ENCODE measurements around the gene DACH1.

Gene DACH1

GRCh38 chr13:71474936-71475335 lies 392.1 kb downstream of the DACH1 start:
- Histone ChIP-seq H3K4me1 (ENCODE audit: control insufficient read depth in 5 of 5, insufficient read depth in 5 of 5, low read length in 5 of 5) (no peaks in the 10 kb centered on the region), H3K27ac (ENCODE audit: low read depth, low read length) (no peak overlapping the region), H3K36me3 (ENCODE audit: control insufficient read depth in 5 of 5, insufficient read depth in 5 of 5, low read length in 5 of 5) (no peaks in the 10 kb centered on the region), H3K4me3 (ENCODE audit: low read depth in 1 of 5, low read length in 5 of 5) (no peak overlapping the region), H3K9me3 (ENCODE audit: control insufficient read depth in 5 of 5, low read length in 5 of 5) (no peaks in the 10 kb centered on the region), H3K27me3 (ENCODE audit: control insufficient read depth in 5 of 5, insufficient read depth in 4 of 5, low read length in 5 of 5) (no peaks in the 10 kb centered on the region), H3K9ac (ENCODE audit: low read length in 5 of 5) (no peak overlapping the region)

DNA sequence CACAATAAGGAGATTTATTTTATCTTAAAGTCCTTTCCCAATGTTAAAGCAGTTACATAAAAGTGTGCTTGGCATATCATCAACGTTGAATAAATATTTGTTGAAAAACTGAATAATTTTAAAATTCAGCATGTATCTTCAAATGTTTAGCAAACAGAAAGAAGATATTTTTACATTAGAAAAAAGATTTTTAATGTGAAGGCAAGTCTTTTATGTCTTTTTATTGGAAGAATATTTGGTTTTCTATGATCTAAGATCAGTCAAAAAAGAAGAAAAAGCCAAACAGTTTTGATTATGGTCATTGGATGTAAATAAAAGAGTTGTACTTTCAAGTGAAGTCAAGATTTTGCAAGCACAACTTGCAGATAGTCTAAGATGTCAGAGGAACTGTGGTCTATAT lies 397.4 kb downstream of the DACH1 start:
- no peaks in the 10 kb centered on the region for H3K9me3 ChIP-seq (ENCODE audit: control insufficient read depth in 5 of 5, low read length in 5 of 5)
- H3K36me3 ChIP-seq (ENCODE audit: control insufficient read depth in 5 of 5, insufficient read depth in 5 of 5, low read length in 5 of 5), result no peaks in the 10 kb centered on the region
- no peak overlapping the region for H3K27ac ChIP-seq (ENCODE audit: low read depth, low read length)
- no peak overlapping the region for H3K9ac ChIP-seq (ENCODE audit: low read length in 5 of 5)
- no peak overlapping the region for H3K4me3 ChIP-seq (ENCODE audit: low read depth in 1 of 5, low read length in 5 of 5)
- H3K27me3 ChIP-seq (ENCODE audit: control insufficient read depth in 5 of 5, insufficient read depth in 4 of 5, low read length in 5 of 5), result no peaks in the 10 kb centered on the region
- peaks cover 0 to under 1% (median 0%) of the 10 kb centered on the region in 5 donors for H3K4me1 ChIP-seq (ENCODE audit: control insufficient read depth in 5 of 5, insufficient read depth in 5 of 5, low read length in 5 of 5)

DNA sequence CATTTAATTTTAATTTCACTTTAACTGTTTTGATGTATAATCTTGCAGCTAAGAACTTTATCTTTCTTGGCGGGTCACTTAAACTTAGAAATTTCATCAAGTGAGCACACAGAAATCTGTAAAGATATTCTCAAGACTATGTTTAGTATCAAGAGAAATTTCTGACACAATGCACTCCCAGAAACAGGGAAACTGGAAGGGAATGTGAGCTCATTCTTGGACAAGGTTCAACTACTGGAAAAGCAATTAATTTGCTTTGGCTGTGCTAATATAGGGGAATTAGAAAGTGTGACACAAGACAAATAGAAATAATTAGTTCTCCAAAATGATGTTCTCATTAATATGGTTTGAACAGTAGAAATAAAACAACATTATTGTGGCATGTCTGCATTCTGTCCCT lies 402.3 kb downstream of the DACH1 start:
- no peak overlapping the region for H3K4me3 ChIP-seq (ENCODE audit: low read depth in 1 of 5, low read length in 5 of 5)
- no peaks in the 10 kb centered on the region for H3K36me3 ChIP-seq (ENCODE audit: control insufficient read depth in 5 of 5, insufficient read depth in 5 of 5, low read length in 5 of 5)
- peaks cover 0 to 3% (median 0%) of the 10 kb centered on the region in 5 donors for H3K4me1 ChIP-seq (ENCODE audit: control insufficient read depth in 5 of 5, insufficient read depth in 5 of 5, low read length in 5 of 5)
- H3K9me3 ChIP-seq (ENCODE audit: control insufficient read depth in 5 of 5, low read length in 5 of 5), result no peaks in the 10 kb centered on the region
- no peak overlapping the region for H3K9ac ChIP-seq (ENCODE audit: low read length in 5 of 5)
- no peaks in the 10 kb centered on the region for H3K27me3 ChIP-seq (ENCODE audit: control insufficient read depth in 5 of 5, insufficient read depth in 4 of 5, low read length in 5 of 5)
- no peak overlapping the region for H3K27ac ChIP-seq (ENCODE audit: low read depth, low read length)

DNA sequence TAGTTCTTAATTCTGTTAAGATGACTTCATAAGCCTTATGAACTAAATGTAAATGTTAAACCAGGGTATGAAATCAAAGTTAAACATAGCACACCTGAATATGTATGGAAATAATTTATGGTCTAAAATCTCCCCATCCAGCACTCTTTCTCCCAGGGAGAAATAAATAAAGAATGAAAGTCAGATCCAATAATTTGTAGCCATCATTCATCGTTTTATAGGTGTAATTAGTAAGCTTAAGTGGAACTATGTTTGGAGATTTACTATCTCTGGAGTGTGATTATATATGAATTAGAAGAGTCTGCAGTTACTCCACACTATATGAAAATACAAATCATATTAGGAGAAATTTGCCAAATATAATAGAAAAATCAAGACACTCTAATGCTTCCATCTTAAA lies 405.1 kb downstream of the DACH1 start:
- Histone ChIP-seq H3K9ac (ENCODE audit: low read length in 5 of 5) (no peak overlapping the region), H3K9me3 (ENCODE audit: control insufficient read depth in 5 of 5, low read length in 5 of 5) (no peaks in the 10 kb centered on the region), H3K36me3 (ENCODE audit: control insufficient read depth in 5 of 5, insufficient read depth in 5 of 5, low read length in 5 of 5) (no peaks in the 10 kb centered on the region), H3K4me3 (ENCODE audit: low read depth in 1 of 5, low read length in 5 of 5) (no peak overlapping the region), H3K27me3 (ENCODE audit: control insufficient read depth in 5 of 5, insufficient read depth in 4 of 5, low read length in 5 of 5) (no peaks in the 10 kb centered on the region), H3K4me1 (ENCODE audit: control insufficient read depth in 5 of 5, insufficient read depth in 5 of 5, low read length in 5 of 5) (peaks cover 0 to 3% (median 0%) of the 10 kb centered on the region in 5 donors), H3K27ac (ENCODE audit: low read depth, low read length) (no peak overlapping the region)

DNA sequence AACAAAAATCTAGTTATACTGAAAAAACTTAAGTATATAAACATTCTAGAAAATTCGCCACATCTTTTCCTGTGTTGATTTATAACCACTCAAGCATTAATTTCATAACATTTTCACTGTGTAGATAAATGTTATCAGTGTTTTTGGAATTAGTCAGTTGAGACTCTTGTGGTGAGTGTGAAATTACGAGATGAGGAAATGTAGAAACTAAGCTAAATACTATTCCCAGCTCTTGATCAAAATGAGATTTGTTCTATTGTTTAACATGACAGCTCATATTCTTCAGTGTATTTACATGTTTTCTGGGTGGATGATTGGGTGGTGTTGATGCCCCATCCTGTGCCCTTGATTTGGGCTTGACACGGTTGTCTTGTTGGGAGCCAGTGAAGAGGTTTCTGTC lies 406.8 kb downstream of the DACH1 start:
- no peaks in the 10 kb centered on the region for H3K36me3 ChIP-seq (ENCODE audit: control insufficient read depth in 5 of 5, insufficient read depth in 5 of 5, low read length in 5 of 5)
- H3K4me1 ChIP-seq (ENCODE audit: control insufficient read depth in 5 of 5, insufficient read depth in 5 of 5, low read length in 5 of 5), result peaks cover 0 to 3% (median 0%) of the 10 kb centered on the region in 5 donors

DNA sequence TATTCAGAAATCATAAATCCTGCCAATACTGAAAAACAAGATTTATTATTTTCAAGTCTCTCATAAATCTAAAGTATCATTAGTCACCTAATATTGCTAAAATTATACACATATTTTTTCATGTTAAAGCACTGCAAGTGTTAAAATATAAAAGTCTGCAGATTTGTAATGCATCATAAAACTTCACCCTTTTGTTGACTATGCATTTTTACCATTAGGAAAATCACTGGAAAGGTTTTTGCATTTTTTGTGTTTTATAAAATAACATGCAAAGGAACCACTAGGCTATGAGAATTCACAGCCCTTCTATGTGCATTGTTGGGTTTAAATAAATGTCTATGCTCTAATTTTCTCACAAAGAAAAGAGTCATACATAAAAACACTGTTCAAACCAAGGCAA lies 407.3 kb downstream of the DACH1 start:
- Histone ChIP-seq H3K9ac (ENCODE audit: low read length in 5 of 5) (no peak overlapping the region), H3K4me1 (ENCODE audit: control insufficient read depth in 5 of 5, insufficient read depth in 5 of 5, low read length in 5 of 5) (peaks cover 0 to 3% (median 0%) of the 10 kb centered on the region in 5 donors), H3K36me3 (ENCODE audit: control insufficient read depth in 5 of 5, insufficient read depth in 5 of 5, low read length in 5 of 5) (no peaks in the 10 kb centered on the region), H3K9me3 (ENCODE audit: control insufficient read depth in 5 of 5, low read length in 5 of 5) (no peaks in the 10 kb centered on the region), H3K27me3 (ENCODE audit: control insufficient read depth in 5 of 5, insufficient read depth in 4 of 5, low read length in 5 of 5) (no peaks in the 10 kb centered on the region), H3K4me3 (ENCODE audit: low read depth in 1 of 5, low read length in 5 of 5) (no peak overlapping the region), H3K27ac (ENCODE audit: low read depth, low read length) (no peak overlapping the region)

More for the DNA sequence above, 406.8 kb downstream of the DACH1 start:
- Histone ChIP-seq H3K27me3 (ENCODE audit: control insufficient read depth in 5 of 5, insufficient read depth in 4 of 5, low read length in 5 of 5) (no peaks in the 10 kb centered on the region), H3K9me3 (ENCODE audit: control insufficient read depth in 5 of 5, low read length in 5 of 5) (no peaks in the 10 kb centered on the region), H3K9ac (ENCODE audit: low read length in 5 of 5) (no peak overlapping the region), H3K4me3 (ENCODE audit: low read depth in 1 of 5, low read length in 5 of 5) (no peak overlapping the region), H3K27ac (ENCODE audit: low read depth, low read length) (no peak overlapping the region)

DNA sequence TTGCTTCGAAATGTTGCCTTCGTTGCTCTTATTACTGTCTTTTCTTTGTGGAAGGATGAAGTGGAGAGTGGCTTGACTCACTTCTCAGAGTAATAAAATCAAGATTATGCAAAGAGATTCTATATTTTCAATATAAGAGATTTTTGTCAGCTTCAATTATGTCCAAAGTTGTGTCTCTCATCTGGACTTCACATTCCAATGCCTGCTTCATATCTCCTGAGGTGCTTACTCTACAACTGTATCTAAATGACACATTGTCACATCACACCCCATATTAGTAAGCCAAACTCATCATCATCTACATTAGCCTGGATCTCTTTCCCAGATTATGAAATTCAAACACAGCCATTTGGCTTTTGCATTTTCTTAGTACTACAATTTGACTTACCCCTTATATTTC lies 409.4 kb downstream of the DACH1 start:
- no peaks in the 10 kb centered on the region for H3K36me3 ChIP-seq (ENCODE audit: control insufficient read depth in 5 of 5, insufficient read depth in 5 of 5, low read length in 5 of 5)
- no peaks in the 10 kb centered on the region for H3K4me1 ChIP-seq (ENCODE audit: control insufficient read depth in 5 of 5, insufficient read depth in 5 of 5, low read length in 5 of 5)
- H3K27ac ChIP-seq (ENCODE audit: low read depth, low read length), result no peak overlapping the region
- H3K27me3 ChIP-seq (ENCODE audit: control insufficient read depth in 5 of 5, insufficient read depth in 4 of 5, low read length in 5 of 5), result no peaks in the 10 kb centered on the region
- no peak overlapping the region for H3K4me3 ChIP-seq (ENCODE audit: low read depth in 1 of 5, low read length in 5 of 5)
- H3K9ac ChIP-seq (ENCODE audit: low read length in 5 of 5), result no peak overlapping the region
- H3K9me3 ChIP-seq (ENCODE audit: control insufficient read depth in 5 of 5, low read length in 5 of 5), result no peaks in the 10 kb centered on the region

- Histone ChIP-seq H3K36me3 (ENCODE audit: control insufficient read depth in 5 of 5, insufficient read depth in 5 of 5, low read length in 5 of 5) (no peaks in the 10 kb centered on the region), H3K27me3 (ENCODE audit: control insufficient read depth in 5 of 5, insufficient read depth in 4 of 5, low read length in 5 of 5) (no peaks in the 10 kb centered on the region), H3K9me3 (ENCODE audit: control insufficient read depth in 5 of 5, low read length in 5 of 5) (no peaks in the 10 kb centered on the region), H3K4me3 (ENCODE audit: low read depth in 1 of 5, low read length in 5 of 5) (no peak overlapping the region), H3K27ac (ENCODE audit: low read depth, low read length) (no peak overlapping the region), H3K4me1 (ENCODE audit: control insufficient read depth in 5 of 5, insufficient read depth in 5 of 5, low read length in 5 of 5) (no peaks in the 10 kb centered on the region), H3K9ac (ENCODE audit: low read length in 5 of 5) (no peak overlapping the region)
These were observed 410.9 kb downstream of the DACH1 start for GRCh38 chr13:71456136-71456535.

DNA sequence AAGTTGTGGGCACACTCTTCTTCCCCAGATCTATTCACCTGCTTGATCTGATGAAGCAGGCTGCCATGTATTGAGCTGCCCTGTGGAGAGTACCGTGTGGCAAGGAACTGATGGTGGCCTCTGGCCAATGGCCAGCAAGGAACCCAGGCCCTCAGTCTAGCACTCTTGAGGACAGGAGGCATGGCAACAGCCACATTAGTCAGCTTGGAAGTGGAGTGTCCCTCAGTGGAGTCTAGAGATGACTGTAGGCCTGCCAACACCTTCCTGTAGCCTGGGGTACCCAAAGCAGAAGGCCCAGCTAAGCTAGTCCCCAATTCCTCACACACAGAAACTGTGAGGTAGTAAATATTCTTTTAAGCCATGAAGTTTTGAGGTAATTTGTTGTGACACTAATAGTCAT lies 412.5 kb downstream of the DACH1 start:
- Histone ChIP-seq H3K27ac (ENCODE audit: low read depth, low read length) (no peak overlapping the region), H3K4me1 (ENCODE audit: control insufficient read depth in 5 of 5, insufficient read depth in 5 of 5, low read length in 5 of 5) (no peaks in the 10 kb centered on the region), H3K36me3 (ENCODE audit: control insufficient read depth in 5 of 5, insufficient read depth in 5 of 5, low read length in 5 of 5) (no peaks in the 10 kb centered on the region), H3K9me3 (ENCODE audit: control insufficient read depth in 5 of 5, low read length in 5 of 5) (no peaks in the 10 kb centered on the region), H3K9ac (ENCODE audit: low read length in 5 of 5) (no peak overlapping the region), H3K4me3 (ENCODE audit: low read depth in 1 of 5, low read length in 5 of 5) (no peak overlapping the region), H3K27me3 (ENCODE audit: control insufficient read depth in 5 of 5, insufficient read depth in 4 of 5, low read length in 5 of 5) (no peaks in the 10 kb centered on the region)

DNA sequence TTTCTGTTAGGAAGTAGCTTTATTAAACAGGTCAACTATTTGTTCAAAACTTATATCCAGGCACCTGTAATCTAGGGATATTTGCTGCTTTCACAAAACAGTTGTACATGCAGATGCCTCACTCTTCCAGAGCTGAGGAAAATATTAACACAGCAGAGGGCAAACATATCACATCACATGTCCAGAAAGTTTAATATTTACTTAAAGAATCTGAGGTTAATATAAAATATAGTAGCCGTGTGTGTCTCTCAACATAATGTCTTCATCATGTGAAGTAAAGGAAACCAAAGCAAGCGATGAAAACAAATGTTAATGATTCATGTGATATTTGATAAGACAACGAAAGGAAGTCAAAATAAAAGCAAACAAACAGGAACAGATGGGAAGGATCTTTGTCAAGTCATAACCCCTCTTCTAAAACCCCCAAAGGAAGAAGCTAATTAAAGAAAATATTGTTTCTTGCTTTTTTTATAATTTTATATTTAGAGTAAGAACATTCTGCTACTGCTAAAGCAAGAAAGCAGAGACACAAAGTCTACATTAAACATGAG lies 418.8 kb downstream of the DACH1 start:
- H3K4me1 ChIP-seq (ENCODE audit: control insufficient read depth in 5 of 5, insufficient read depth in 5 of 5, low read length in 5 of 5), result no peaks in the 10 kb centered on the region
- no peaks in the 10 kb centered on the region for H3K36me3 ChIP-seq (ENCODE audit: control insufficient read depth in 5 of 5, insufficient read depth in 5 of 5, low read length in 5 of 5)
- no peak overlapping the region for H3K4me3 ChIP-seq (ENCODE audit: low read depth in 1 of 5, low read length in 5 of 5)
- H3K27me3 ChIP-seq (ENCODE audit: control insufficient read depth in 5 of 5, insufficient read depth in 4 of 5, low read length in 5 of 5), result no peaks in the 10 kb centered on the region
- H3K27ac ChIP-seq (ENCODE audit: low read depth, low read length), result no peak overlapping the region
- no peak overlapping the region for H3K9ac ChIP-seq (ENCODE audit: low read length in 5 of 5)
- no peaks in the 10 kb centered on the region for H3K9me3 ChIP-seq (ENCODE audit: control insufficient read depth in 5 of 5, low read length in 5 of 5)

GRCh38 chr13:71437704-71438103 lies 429.3 kb downstream of the DACH1 start:
- Histone ChIP-seq H3K9ac (ENCODE audit: low read length in 5 of 5) (no peak overlapping the region), H3K36me3 (ENCODE audit: control insufficient read depth in 5 of 5, insufficient read depth in 5 of 5, low read length in 5 of 5) (no peaks in the 10 kb centered on the region), H3K9me3 (ENCODE audit: control insufficient read depth in 5 of 5, low read length in 5 of 5) (no peaks in the 10 kb centered on the region), H3K27ac (ENCODE audit: low read depth, low read length) (no peak overlapping the region), H3K4me3 (ENCODE audit: low read depth in 1 of 5, low read length in 5 of 5) (no peak overlapping the region), H3K27me3 (ENCODE audit: control insufficient read depth in 5 of 5, insufficient read depth in 4 of 5, low read length in 5 of 5) (no peaks in the 10 kb centered on the region), H3K4me1 (ENCODE audit: control insufficient read depth in 5 of 5, insufficient read depth in 5 of 5, low read length in 5 of 5) (no peaks in the 10 kb centered on the region)
